HCT116 (cell line): ENCODE measurements around the gene NEU4. TPM values are rescaled to one million over a fixed set of nuclear protein-coding genes. Genes with fewer than 3 reads are reported as not detected.

Source experiments
- ATAC-seq: fragments of 200-7000 bp; cut with Tn5 transposase; 2 replicates; pipeline ENCODE4 v1.9.1; 2020; ENCODE audit warnings: mild to moderate bottlenecking, moderate library complexity
- BruUV-seq: library from RNA; stranded (reverse); fragments of 400-500 nt; replicated peaks from 2 replicates; lab custom pipeline; 2021; lab: Mats Ljungman, UMichigan
- CTCF ChIA-PET: fragments of 300-600 bp; sonication (Branson Sonifier 250); formaldehyde crosslinking; loops from one replicate; lab custom pipeline; 2021; ENCODE audit warnings: antibody characterized with exemption; lab: Charles Lee
- POLR2A ChIA-PET: fragments of 300-600, 350-600 bp; sonication (Branson Sonifier 250); formaldehyde crosslinking; loops from one replicate; lab custom pipeline; 2021; ENCODE audit warnings: antibody characterized with exemption; lab: Charles Lee
- RAD21 ChIA-PET, 2 experiments: fragments of 300-600 bp; sonication (Branson Sonifier 250); formaldehyde crosslinking; loops; one replicate each; lab custom pipeline; 2023; ENCODE audit warnings: low total read pairs in 2 of 2; ENCODE audit not compliant: uncharacterized antibody in 2 of 2, unreplicated experiment in 2 of 2, low non-redundant PET in 1 of 2; lab: Charles Lee
- DNase-seq: peaks from one replicate; pipeline ENCODE4 v3.0.0-alpha.2; 2010; ENCODE audit warnings: low read depth, low spot score
- H2AFZ ChIP-seq: fragments of 200-600 bp; shearing (Covaris generic), sonication (generic); 2 replicates; pipeline ENCODE4 v1.6.1; 2017; ENCODE audit warnings: low read depth, mixed run types, mixed read lengths, antibody characterized with exemption, low read length; ENCODE audit not compliant: poor library complexity, severe bottlenecking
- H3K27ac ChIP-seq: 2 replicates; pipeline ENCODE4 v1.5.1; 2012; ENCODE audit warnings: low read depth, low read length
- H3K27me3 ChIP-seq: fragments of 200-600 bp; sonication (generic); 2 replicates; pipeline ENCODE4 v1.6.1; 2016; ENCODE audit warnings: mixed run types, low read length, mixed read lengths; ENCODE audit not compliant: insufficient read depth
- H3K36me3 ChIP-seq, 2 experiments: fragments of 200-500 bp in 1 of 2; fragments of 200-600 bp in 1 of 2; sonication (Bioruptor generic) in 1 of 2; sonication (generic) in 1 of 2; 2 replicates each; pipeline versions ENCODE4 v1.5.1 to v1.6.1; 2014 to 2016; ENCODE audit warnings: low read length in 2 of 2, inconsistent platforms in 1 of 2, mixed read lengths in 1 of 2, mixed run types in 1 of 2; ENCODE audit not compliant: insufficient read depth in 2 of 2, control insufficient read depth in 1 of 2
- H3K4me1 ChIP-seq, 2 experiments: fragments of 200-600 bp in 1 of 2; sonication (generic) in 1 of 2; 2 replicates each; pipeline versions ENCODE4 v1.5.1 to v1.6.1; 2012 to 2017; ENCODE audit warnings: low read length in 2 of 2, inconsistent platforms in 1 of 2, mild to moderate bottlenecking in 1 of 2, mixed read lengths in 1 of 2, mixed run types in 1 of 2, moderate library complexity in 1 of 2; ENCODE audit not compliant: insufficient read depth in 2 of 2, control insufficient read depth in 1 of 2
- H3K4me2 ChIP-seq: fragments of 200-600 bp; sonication (generic); 2 replicates; pipeline ENCODE4 v1.6.1; 2017; ENCODE audit warnings: mixed run types, low read length, mixed read lengths
- H3K4me3 ChIP-seq, 2 experiments: fragments of 200-600 bp in 1 of 2; sonication (generic) in 1 of 2; replicated peaks in 1 of 2; 2 replicates each; pipeline ENCODE4 v1.5.1; 2011 to 2016; ENCODE audit warnings: low read length in 2 of 2, control low read depth in 1 of 2, low read depth in 1 of 2, mild to moderate bottlenecking in 1 of 2, mixed read lengths in 1 of 2, mixed run types in 1 of 2
- H3K79me2 ChIP-seq: fragments of 200-600 bp; sonication (generic); 2 replicates; pipeline ENCODE4 v1.6.1; 2017; ENCODE audit warnings: mild to moderate bottlenecking, mixed run types, low read length, moderate library complexity, mixed read lengths; ENCODE audit not compliant: insufficient read depth
- H3K9ac ChIP-seq: fragments of 200-600 bp; sonication (generic); 2 replicates; pipeline ENCODE4 v1.6.1; 2016; ENCODE audit warnings: low read length, mixed read lengths
- H3K9me2 ChIP-seq: fragments of 200-600 bp; sonication (generic), shearing (Covaris generic); 2 replicates; pipeline ENCODE4 v1.6.1; 2017; ENCODE audit warnings: mixed run types, mild to moderate bottlenecking, moderate library complexity; ENCODE audit not compliant: insufficient read depth
- H3K9me3 ChIP-seq, 2 experiments: fragments of 200-500 bp in 1 of 2; fragments of 200-600 bp in 1 of 2; sonication (Bioruptor generic) in 1 of 2; sonication (generic) in 1 of 2; 2 replicates each; pipeline ENCODE4 v1.6.1; 2014 to 2017; ENCODE audit warnings: low read length in 2 of 2, mixed read lengths in 2 of 2, inconsistent platforms in 1 of 2, low read depth in 1 of 2, mild to moderate bottlenecking in 1 of 2, mixed run types in 1 of 2, moderate library complexity in 1 of 2; ENCODE audit not compliant: control insufficient read depth in 1 of 2, insufficient read depth in 1 of 2
- H4K20me1 ChIP-seq: fragments of 200-600 bp; sonication (generic), shearing (Covaris generic); 2 replicates; pipeline ENCODE4 v1.6.1; 2017; ENCODE audit warnings: mixed run types, mild to moderate bottlenecking, moderate library complexity; ENCODE audit not compliant: insufficient read depth
- CEBPB ChIP-seq: IDR thresholded peaks from 2 replicates; pipeline ENCODE4 v1.6.1; 2012; ENCODE audit warnings: low read depth
- EZH2 ChIP-seq: fragments of 200-600 bp; sonication (generic); IDR thresholded peaks from 2 replicates; pipeline ENCODE4 v1.6.1; 2017; ENCODE audit warnings: antibody characterized with exemption, mixed run types
- MAX ChIP-seq: IDR thresholded peaks from 2 replicates; pipeline ENCODE4 v1.6.1; 2012
- RAD21 ChIP-seq: IDR thresholded peaks from 2 replicates; pipeline ENCODE4 v1.6.1; 2012; ENCODE audit warnings: low read depth, mild to moderate bottlenecking
- REST ChIP-seq: IDR thresholded peaks from 2 replicates; pipeline ENCODE4 v1.6.1; 2012; ENCODE audit warnings: low read depth
- SP1 ChIP-seq: IDR thresholded peaks from 2 replicates; pipeline ENCODE4 v1.6.1; 2012; ENCODE audit warnings: low read depth
- TCF7L2 ChIP-seq: IDR thresholded peaks from 2 replicates; pipeline ENCODE4 v1.7.0; 2011; ENCODE audit warnings: borderline replicate concordance, inconsistent platforms; ENCODE audit not compliant: insufficient read depth, insufficient read length; ENCODE audit errors: extremely low read depth
- ZFX ChIP-seq: fragments of 450-650 bp; IDR thresholded peaks from 2 replicates; pipeline ENCODE4 v1.6.1; 2017
- ZNF274 ChIP-seq: fragments of 200-500 bp; sonication (Bioruptor generic); IDR thresholded peaks from 2 replicates; pipeline ENCODE4 v1.6.1; 2014; ENCODE audit warnings: mild to moderate bottlenecking, low read depth, low read length, inconsistent platforms
- intact Hi-C: fragments of 100-400 bp; cut with micrococcal nuclease; formaldehyde crosslinking; loops from 2 replicates; pipeline ENCODE4 v1.10.0; 2022
- total RNA-seq: library from RNA; stranded (reverse); gene quantifications from one replicate; pipeline ENCODE4 v1.2.1, GENCODE V29; 2021; ENCODE audit not compliant: unreplicated experiment

The NEU4 gene
- total RNA-seq, 1 experiment from 2014 or later = 0.34 TPM

GRCh38 chr2:241796610-241797138, 12.3 kb upstream of the NEU4 start (continued):
- TF ChIP-seq REST (no peak), SP1 (no peak), ZNF274 (no peak), CEBPB (no peak), EZH2 (no peak), MAX (no peak), ZFX (no peak)

GRCh38 chr2:241797441-241798080, 11.4 kb upstream of the NEU4 start:
- RAD21 ChIA-PET = no interaction called here
- Histone ChIP-seq H3K27me3 (no peaks in the 10 kb centered on the region), H3K4me2 (no peak overlapping the region), H3K4me3 (no peak overlapping the region), H3K9me3 (no peaks in the 10 kb centered on the region), H3K4me1 (no peaks in the 10 kb centered on the region), H3K79me2 (no peaks in the 10 kb centered on the region), H2AFZ (no peak overlapping the region), H3K9me2 (no peaks in the 10 kb centered on the region), H3K27ac (no peak overlapping the region), H3K9ac (no peak overlapping the region), H3K36me3 (no peaks in the 10 kb centered on the region), H4K20me1 (no peaks in the 10 kb centered on the region)
- TF ChIP-seq TCF7L2 (no peak), ZFX (no peak), RAD21 (no peak)
- intact Hi-C loops = no loop called here
- no TSS peak for BruUV-seq
- no peak for ATAC-seq
- no peak for DNase-seq
- CTCF ChIA-PET = no interaction called here
- POLR2A ChIA-PET = no interaction called here
